ENCODE results near the gene SYNPO2L.
"Not testable (repeated sequence)": the region's sequence is repeated elsewhere in the genome, so short reads cannot be mapped to it uniquely, and the experiment has no call there.

Gene SYNPO2L

DNA sequence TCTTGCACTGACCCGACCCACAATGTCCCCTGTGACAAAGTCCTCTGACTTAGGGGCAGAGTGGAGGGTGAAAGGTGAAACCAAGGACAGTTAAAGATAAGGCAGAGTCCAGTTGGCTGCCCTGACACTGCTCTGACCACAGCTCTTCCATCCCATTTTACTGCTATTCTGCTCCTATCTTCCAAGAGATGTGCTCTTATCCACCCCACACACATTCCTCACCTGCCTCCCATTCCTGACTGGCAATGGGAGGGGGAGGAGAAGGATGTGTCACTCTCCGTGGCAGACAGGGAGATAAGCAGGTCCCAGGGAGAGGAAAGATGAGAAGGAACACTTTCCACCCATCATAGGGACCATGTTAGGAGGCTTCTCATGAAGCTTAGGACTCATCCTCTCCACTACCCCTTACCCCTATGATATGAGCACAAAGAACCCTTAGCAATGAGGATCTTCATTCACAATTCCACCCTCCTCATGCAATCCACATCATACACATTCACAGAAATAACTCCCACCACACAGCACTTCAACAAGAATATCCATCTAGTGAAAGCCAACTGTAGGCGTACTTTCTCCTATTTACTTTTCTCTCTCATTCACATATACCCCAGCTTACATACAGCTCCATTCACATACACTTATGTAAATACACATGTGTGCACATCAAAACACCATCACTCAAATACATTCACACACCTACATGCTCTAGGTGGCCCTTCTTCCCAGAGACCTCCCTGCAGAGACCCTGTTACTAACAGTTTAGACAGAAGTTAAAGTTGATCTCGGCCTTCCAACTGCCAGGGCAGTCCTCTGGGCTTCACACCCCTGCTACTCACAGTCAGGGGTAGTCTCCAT lies 6.6 kb downstream of the SYNPO2L start:
- no peak for DNase-seq

DNA sequence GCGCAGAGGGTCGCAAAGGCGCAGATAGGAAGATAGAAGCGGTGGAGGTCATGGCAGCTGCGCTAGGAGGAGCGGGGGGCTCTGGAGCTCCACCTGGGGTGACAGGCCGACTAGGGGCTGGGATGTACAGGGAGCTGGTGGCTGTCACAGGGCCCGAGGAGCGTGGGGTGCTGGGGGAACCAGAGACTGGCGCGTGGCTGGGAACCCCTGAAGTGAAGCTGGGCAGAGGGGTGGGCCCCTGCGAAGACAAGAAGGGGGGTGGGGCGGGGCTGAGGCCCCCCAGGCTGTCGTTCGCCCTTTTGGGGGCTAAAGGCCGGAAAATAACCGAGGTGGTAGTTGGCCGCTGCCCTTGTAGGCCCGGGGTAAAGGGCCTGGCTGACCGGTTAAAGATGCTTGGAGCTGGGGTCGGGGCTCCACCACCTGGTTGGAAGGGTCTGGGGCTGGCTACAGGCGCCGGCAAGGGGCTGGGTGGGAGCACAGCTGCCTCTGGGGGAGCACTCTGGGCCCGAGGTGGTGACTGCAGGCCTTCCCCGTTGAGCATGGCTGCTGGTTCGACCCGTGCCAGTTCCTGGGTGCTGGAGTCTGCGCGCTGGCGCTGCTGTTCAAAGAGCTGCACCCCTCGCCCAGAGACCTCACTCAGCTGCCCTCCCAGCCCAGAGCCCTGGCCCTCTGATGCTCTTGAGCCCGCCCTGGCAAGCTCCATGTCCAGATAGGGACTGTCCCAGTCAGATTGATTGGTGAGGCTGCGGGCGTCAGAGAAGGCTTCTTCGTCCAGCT lies 7.8 kb downstream of the SYNPO2L start:
- DNase-seq, result no peak

- DNase-seq, result peak; percentile 24
Observed at GRCh38 chr10:73647211-73647874, 8.5 kb downstream of the SYNPO2L start.

GRCh38 chr10:73646598-73647041 lies 9.2 kb downstream of the SYNPO2L start:
- no peak for DNase-seq

DNA sequence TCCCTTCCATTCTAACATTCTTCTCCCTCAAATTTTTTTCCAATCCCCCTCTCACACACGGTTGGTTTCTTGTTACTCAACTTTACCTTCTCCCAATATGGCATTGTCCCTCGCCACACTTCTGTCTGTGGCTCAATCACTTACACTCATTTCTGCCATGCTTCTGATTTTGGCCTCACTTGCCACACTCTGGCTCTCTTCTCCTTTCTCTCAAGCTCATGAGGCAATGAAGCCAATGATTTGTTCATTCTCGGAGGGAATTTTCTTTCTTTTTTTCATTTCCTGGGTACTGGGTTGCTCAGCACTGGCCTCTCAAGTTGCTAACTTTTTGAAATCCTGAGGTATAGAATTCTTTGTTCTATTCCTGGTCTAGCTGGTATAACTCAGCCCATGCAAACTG lies 10.6 kb downstream of the SYNPO2L start:
- DNase-seq, result no peak

GRCh38 chr10:73644767-73645166 lies 11.1 kb downstream of the SYNPO2L start:
- no peak for DNase-seq

- DNase-seq, result peak; percentile 19
Observed at GRCh38 chr10:73644015-73644743, 11.7 kb downstream of the SYNPO2L start.

- no peak for DNase-seq
Observed at GRCh38 chr10:73643362-73643761, 12.5 kb downstream of the SYNPO2L start.

- no peak for DNase-seq
Observed at GRCh38 chr10:73641328-73642060, 14.3 kb downstream of the SYNPO2L start, which contains the start of gene MYOZ1. Gene MYOZ1 (minus strand): TSS chr10:73641474. CDS start chr10:73640017, 1,457 bp downstream.

DNA sequence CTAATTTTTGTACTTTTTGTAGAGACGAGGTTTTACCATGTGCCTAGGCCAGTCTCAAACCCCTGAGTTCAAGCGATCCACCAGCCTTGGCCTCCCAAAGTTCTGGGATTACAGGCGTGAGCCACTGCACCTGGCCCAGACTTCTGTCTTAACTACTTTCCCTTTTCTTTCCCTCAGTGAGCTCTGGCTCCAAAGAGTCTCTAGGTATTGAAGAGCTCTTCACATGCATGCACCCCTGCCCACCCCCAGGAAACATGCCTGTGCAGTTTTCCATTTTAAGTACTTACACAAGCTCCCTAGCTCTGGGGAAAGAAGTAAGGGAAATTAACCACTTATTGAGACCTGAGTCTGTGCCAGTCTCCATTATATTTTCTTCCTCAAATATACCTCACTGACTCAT lies 16.5 kb downstream of the SYNPO2L start:
- no peak for DNase-seq

DNA sequence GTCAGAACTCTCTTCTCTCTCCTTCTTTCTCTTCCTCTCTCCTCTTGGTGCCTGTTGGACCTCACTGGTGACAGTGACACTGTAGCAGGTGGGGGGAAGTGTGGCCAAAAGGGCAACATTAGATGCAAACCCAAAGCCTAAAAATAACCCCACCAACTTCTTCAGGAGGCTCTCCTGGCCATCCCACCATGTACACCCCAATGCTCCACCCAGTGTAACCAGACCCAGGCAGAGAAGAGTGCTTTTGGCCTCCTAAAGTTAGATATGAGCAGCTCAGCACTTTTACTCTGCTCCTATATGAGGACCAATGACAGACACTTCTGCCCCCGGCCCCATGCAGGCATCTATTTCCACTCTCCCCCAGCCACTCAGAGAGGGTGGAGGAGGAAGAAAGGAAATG lies 20.0 kb downstream of the SYNPO2L start:
- DNase-seq, result no peak

DNA sequence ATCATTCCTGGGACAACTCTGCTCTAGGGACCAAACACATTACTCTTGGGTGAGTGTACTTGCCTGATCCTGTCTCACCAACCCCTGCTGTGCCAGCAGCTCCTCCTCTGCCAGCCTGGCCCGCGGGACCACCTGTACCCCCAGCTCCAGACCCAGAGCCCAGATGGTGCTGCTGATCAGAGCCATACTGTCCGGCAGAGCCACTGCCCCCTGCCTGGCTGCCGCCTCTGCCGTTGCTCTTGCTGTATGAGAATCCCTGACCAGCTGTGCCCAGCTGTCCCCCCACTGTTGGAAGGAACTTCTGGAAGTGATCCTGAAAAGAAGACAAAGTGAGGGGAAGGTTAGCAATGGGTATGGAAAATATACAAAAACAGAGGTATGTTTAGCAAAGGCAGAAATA lies 21.4 kb downstream of the SYNPO2L start:
- DNase-seq, result no peak

- no peak for DNase-seq
Observed at GRCh38 chr10:73629165-73629564, 26.7 kb downstream of the SYNPO2L start.

GRCh38 chr10:73628405-73628804 lies 27.4 kb downstream of the SYNPO2L start:
- no peak for DNase-seq

DNA sequence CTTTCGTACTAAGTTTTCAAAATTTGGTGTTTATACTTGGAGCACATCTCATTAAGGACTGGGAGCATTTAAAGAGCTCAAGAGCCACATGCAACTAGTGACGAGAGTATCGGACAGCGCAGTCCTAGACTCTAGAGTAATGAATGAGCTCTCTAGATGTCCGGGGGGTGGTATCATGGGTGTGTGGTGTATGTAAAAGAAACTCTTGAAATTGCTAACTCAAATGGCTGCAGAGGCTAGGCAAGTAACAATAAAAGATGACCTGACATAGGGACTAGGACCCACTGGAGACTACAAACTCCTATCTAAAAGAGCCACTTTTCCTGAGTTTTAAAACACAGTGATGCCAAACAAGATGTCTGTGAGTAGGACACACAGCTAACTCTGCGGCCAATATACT lies 28.5 kb downstream of the SYNPO2L start:
- no peak for DNase-seq

- DNase-seq, result peak; percentile 97
Observed at GRCh38 chr10:73625884-73626752, 29.7 kb downstream of the SYNPO2L start.

GRCh38 chr10:73625004-73625883 lies 30.6 kb downstream of the SYNPO2L start:
- DNase-seq, result no peak

GRCh38 chr10:73623056-73623455 lies 32.8 kb downstream of the SYNPO2L start:
- DNase-seq, result no peak

DNA sequence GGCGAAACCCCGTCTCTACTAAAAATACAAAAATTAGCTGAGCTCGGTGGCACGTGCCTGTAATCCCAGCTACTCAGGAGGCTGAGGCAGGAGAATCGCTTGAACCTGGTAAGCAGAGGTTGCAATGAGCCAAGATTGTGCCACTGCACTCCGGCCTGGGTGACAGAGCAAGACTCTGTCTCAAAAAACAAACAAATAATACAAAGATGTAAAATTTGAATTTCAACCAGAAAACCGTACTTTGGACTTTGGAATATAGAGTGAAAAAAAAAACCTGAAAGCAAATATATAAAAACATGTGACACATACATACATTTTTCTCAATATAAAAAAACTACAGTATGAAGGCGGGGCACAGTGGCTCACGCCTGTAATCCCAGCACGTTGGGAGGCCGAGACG lies 34.9 kb downstream of the SYNPO2L start:
- not testable (repeated sequence) for DNase-seq

DNA sequence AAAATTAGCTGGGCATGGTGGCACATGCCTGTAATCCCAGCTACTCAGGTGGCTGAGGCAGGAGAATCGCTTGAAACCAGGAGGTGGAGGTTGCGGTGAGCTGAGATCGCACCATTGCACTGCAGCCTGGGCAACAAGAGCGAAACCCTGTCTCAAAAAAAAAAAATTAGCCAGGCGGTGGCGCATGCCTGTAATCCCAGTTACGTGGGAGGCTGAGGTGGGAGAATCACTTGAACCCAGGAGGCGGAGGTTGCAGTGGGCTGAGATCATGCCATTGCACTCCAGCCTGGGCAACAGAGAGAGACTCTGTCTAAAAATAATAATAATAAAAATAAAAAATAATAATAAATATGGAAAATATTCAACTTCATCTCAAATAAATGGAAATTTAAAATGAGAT lies 38.7 kb downstream of the SYNPO2L start:
- DNase-seq, result not testable (repeated sequence)

All from DMS153 (cell line).